Panc1 (cell line): ENCODE data around the gene ST3GAL5. TPM values are rescaled to one million over a fixed set of nuclear protein-coding genes. Genes with fewer than 3 reads are reported as not detected.

Experiments used
- ATAC-seq: fragments of 200-7000 bp; cut with Tn5 transposase; 2 replicates; pipeline ENCODE4 v1.9.1; 2020; ENCODE audit warnings: mild to moderate bottlenecking, moderate library complexity
- BruUV-seq: library from RNA; stranded (reverse); fragments of 400-500 nt; replicated peaks from 2 replicates; lab custom pipeline; 2021; lab: Mats Ljungman, UMichigan
- CTCF ChIA-PET: fragments of 300-600 bp; sonication (Branson Sonifier 250); formaldehyde crosslinking; loops from one replicate; lab custom pipeline; 2022; ENCODE audit warnings: antibody characterized with exemption; lab: Charles Lee
- POLR2A ChIA-PET: fragments of 300-600 bp; sonication (Branson Sonifier 250); formaldehyde crosslinking; loops from one replicate; lab custom pipeline; 2022; ENCODE audit warnings: antibody characterized with exemption; lab: Charles Lee
- DNase-seq: peaks from one replicate; pipeline ENCODE4 v3.0.0-alpha.2; 2010; ENCODE audit warnings: low read depth, low spot score
- H3K27ac ChIP-seq: 2 replicates; pipeline ENCODE4 v1.5.1; 2011; ENCODE audit warnings: mild to moderate bottlenecking, low read length, inconsistent platforms
- H3K27me3 ChIP-seq: fragments of 200-500 bp; sonication (Bioruptor generic); 2 replicates; pipeline ENCODE4 v1.6.0; 2014; ENCODE audit warnings: low read length, inconsistent platforms; ENCODE audit not compliant: control insufficient read depth, insufficient read depth
- H3K36me3 ChIP-seq: fragments of 200-500 bp; sonication (Bioruptor generic); 2 replicates; pipeline ENCODE4 v1.5.1; 2014; ENCODE audit warnings: inconsistent platforms, mild to moderate bottlenecking, low read length, moderate library complexity; ENCODE audit not compliant: control insufficient read depth, insufficient read depth
- H3K4me1 ChIP-seq: 2 replicates; pipeline ENCODE4 v1.5.1; 2011; ENCODE audit warnings: inconsistent platforms, mild to moderate bottlenecking, low read length, moderate library complexity; ENCODE audit not compliant: control insufficient read depth, insufficient read depth
- H3K4me3 ChIP-seq, 2 experiments: 2 replicates each; pipeline ENCODE4 v1.5.1; 2011 to 2012; ENCODE audit warnings: low read depth in 2 of 2, low read length in 2 of 2, mild to moderate bottlenecking in 2 of 2, inconsistent platforms in 1 of 2, moderate library complexity in 1 of 2
- H3K9me3 ChIP-seq: fragments of 200-500 bp; sonication (Bioruptor generic); 2 replicates; pipeline ENCODE4 v1.5.1; 2014; ENCODE audit warnings: low read depth, mild to moderate bottlenecking, inconsistent platforms, low read length, moderate library complexity; ENCODE audit not compliant: control insufficient read depth, insufficient read depth
- CTCF ChIP-seq: fragments of 450-650 bp; IDR thresholded peaks from 2 replicates; pipeline ENCODE4 v1.5.1; 2017; ENCODE audit warnings: mild to moderate bottlenecking
- POLR2AphosphoS5 ChIP-seq: IDR thresholded peaks from 2 replicates; pipeline ENCODE4 v1.6.1; 2012; ENCODE audit warnings: mild to moderate bottlenecking, low read depth, low read length, moderate library complexity
- REST ChIP-seq, 2 experiments: IDR thresholded peaks; 2 replicates each; pipeline ENCODE4 v1.6.1; 2011 to 2012; ENCODE audit warnings: low read depth in 2 of 2, control low read depth in 1 of 2, low read length in 1 of 2, mild to moderate bottlenecking in 1 of 2, moderate library complexity in 1 of 2; ENCODE audit not compliant: insufficient read depth in 1 of 2
- SIN3A ChIP-seq: IDR thresholded peaks from 2 replicates; pipeline ENCODE4 v1.6.1; 2012; ENCODE audit warnings: low read depth, mild to moderate bottlenecking, low read length, moderate library complexity, borderline replicate concordance; ENCODE audit not compliant: insufficient read depth
- TCF7L2 ChIP-seq: IDR thresholded peaks from 2 replicates; pipeline ENCODE4 v1.6.1; 2011; ENCODE audit warnings: mild to moderate bottlenecking, low read depth, low read length, inconsistent platforms
- in situ Hi-C: cut with HindIII; loops from 2 replicates; pipeline ENCODE4 v1.10.0; 2016; ENCODE audit warnings: low sequenced_read_pairs, low pct_unique_long_range_greater_than_20kb
- intact Hi-C: fragments of 100-400 bp; cut with micrococcal nuclease; formaldehyde crosslinking; loops from one replicate; pipeline ENCODE4 v1.10.0; 2022; ENCODE audit not compliant: unreplicated experiment
- total RNA-seq: library from RNA; stranded (reverse); gene quantifications from one replicate; pipeline ENCODE4 v1.2.1, GENCODE V29; 2021; ENCODE audit not compliant: unreplicated experiment

ST3GAL5 gene
- total RNA-seq, 1 experiment from 2014 or later = 5.0 TPM

GRCh38 chr2:85823951-85824350 lies 64.8 kb downstream of the ST3GAL5 start:
- CTCF ChIA-PET = no interaction called here
- Histone ChIP-seq H3K9me3 (no peaks in the 10 kb centered on the region), H3K36me3 (no peaks in the 10 kb centered on the region), H3K27me3 (peaks cover 8% of the 10 kb centered on the region; the same call in 1 of the 2 replicates), H3K4me3 (no peak overlapping the region), H3K27ac (no peak overlapping the region), H3K4me1 (0 out of 2 replicates have a peak, but pooled peaks cover 3% of the 10 kb centered on the region)
- TF ChIP-seq CTCF (no peak), TCF7L2 (no peak), REST (IDR thresholded peaks at IDR 0.05; ENCODE audit: insufficient read depth in 1 of 2, low read depth in 2 of 2, low read length in 1 of 2) (no peak), POLR2AphosphoS5 (no peak), SIN3A (no peak)
- intact Hi-C loops (no loop called here), in situ Hi-C loops (no loop called here)
- DNase-seq (no peak), ATAC-seq (no peak)
- POLR2A ChIA-PET = no interaction called here
- BruUV-seq = no TSS peak

GRCh38 chr2:85822766-85823165 lies 66.0 kb downstream of the ST3GAL5 start:
- no peak for DNase-seq
- in situ Hi-C loops (no loop called here), intact Hi-C loops (no loop called here)
- ATAC-seq = no peak
- no peaks in the 10 kb centered on the region for H3K36me3 ChIP-seq
- no peak for TF ChIP-seq REST (IDR thresholded peaks at IDR 0.05; ENCODE audit: insufficient read depth in 1 of 2, low read depth in 2 of 2, low read length in 1 of 2)
- TF ChIP-seq SIN3A = no peak
- no peak for TF ChIP-seq POLR2AphosphoS5
- TF ChIP-seq TCF7L2 = no peak
- TF ChIP-seq CTCF = no peak
- ChIA-PET CTCF (interaction anchor here (0.7 kb wide), 1 partner anchor 125 kb away, joined by 7 read pairs; no protein-coding TSS in a partner anchor), POLR2A (no interaction called here)
- no peaks in the 10 kb centered on the region for H3K4me1 ChIP-seq
- no peak overlapping the region for H3K27ac ChIP-seq
- BruUV-seq = no TSS peak
- no peaks in the 10 kb centered on the region for H3K9me3 ChIP-seq
- peaks cover 8% of the 10 kb centered on the region; the same call in 1 of the 2 replicates for H3K27me3 ChIP-seq
- H3K4me3 ChIP-seq = no peak overlapping the region
